ENCODE measurements around the gene ANKRD65. TPM values are rescaled to one million over a fixed set of nuclear protein-coding genes. Genes with fewer than 3 reads are reported as not detected.
"Not testable (repeated sequence)": the region's sequence is repeated elsewhere in the genome, so short reads cannot be mapped to it uniquely, and the experiment has no call there.

ANKRD65 gene
- total and polyA plus RNA-seq, 7 donors = 0.69 to 23.0 (median 10.0) TPM

- H3K27me3 ChIP-seq = no peaks in the 10 kb centered on the region
- no peak overlapping the region for H3K27ac ChIP-seq
- TF ChIP-seq POLR2A (IDR thresholded peaks at IDR 0.05) (no peak), EP300 (IDR thresholded peaks at IDR 0.05) (no peak), CTCF (IDR thresholded peaks at IDR 0.05) (no peak), POLR2AphosphoS5 (IDR thresholded peaks at IDR 0.05) (no peak)
- no peaks in the 10 kb centered on the region for H3K9me3 ChIP-seq
- H3K4me1 ChIP-seq = no peaks in the 10 kb centered on the region
- no peak for DNase-seq
- intact Hi-C loops (cut with DNase I) = no loop called here
- 95 to 97% methylated on average over 16 of the region's 16 CpGs for WGBS, 2 donors
- H3K4me3 ChIP-seq = no peak overlapping the region
- no peaks in the 10 kb centered on the region for H3K36me3 ChIP-seq
These were observed 31.8 kb upstream of the ANKRD65 start for GRCh38 chr1:1452882-1453281.

GRCh38 chr1:1452365-1452739 lies 31.3 kb upstream of the ANKRD65 start:
- H3K27ac ChIP-seq; DNase-seq; H3K27me3 ChIP-seq; H3K4me1 ChIP-seq; intact Hi-C loops (cut with DNase I); H3K36me3 ChIP-seq; H3K4me3 ChIP-seq; H3K9me3 ChIP-seq: not testable (repeated sequence)
- WGBS, 2 donors = 62 to 79% methylated on average over 8 of the region's 8 CpGs

- H3K9me3 ChIP-seq = no peaks in the 10 kb centered on the region
- no peak for TF ChIP-seq EP300 (IDR thresholded peaks at IDR 0.05)
- no peaks in the 10 kb centered on the region for H3K4me1 ChIP-seq
- H3K27ac ChIP-seq = no peak overlapping the region
- intact Hi-C loops (cut with DNase I) = no loop called here
- no peaks in the 10 kb centered on the region for H3K36me3 ChIP-seq
- no peak overlapping the region for H3K4me3 ChIP-seq
- H3K27me3 ChIP-seq = no peaks in the 10 kb centered on the region
- whole genome bisulfite sequencing, 2 donors = 90 to 91% methylated on average over 26 of the region's 26 CpGs
- DNase-seq = no peak
These were observed 30.8 kb upstream of the ANKRD65 start for GRCh38 chr1:1451696-1452364.

- H3K9me3 ChIP-seq; H3K4me1 ChIP-seq; H3K36me3 ChIP-seq; H3K4me3 ChIP-seq; H3K27me3 ChIP-seq; DNase-seq; H3K27ac ChIP-seq; intact Hi-C loops (cut with DNase I): not testable (repeated sequence)
- WGBS, 2 donors = 72 to 81% methylated on average over 22 of the region's 22 CpGs
These were observed 29.5 kb upstream of the ANKRD65 start for GRCh38 chr1:1450616-1451015.

- no peak for DNase-seq
- intact Hi-C loops (cut with DNase I) = no loop called here
- WGBS, 2 donors = 89 to 93% methylated on average over 6 of the region's 6 CpGs
These were observed 28.1 kb upstream of the ANKRD65 start, which contains the start of gene ATAD3C for GRCh38 chr1:1449099-1449739. Gene ATAD3C, plus strand, starts transcription at chr1:1449689. Its CDS starts 995 bp downstream, at chr1:1450684.

GRCh38 chr1:1446631-1447030 lies 25.6 kb upstream of the ANKRD65 start:
- H3K27me3 ChIP-seq; H3K27ac ChIP-seq; H3K4me1 ChIP-seq; DNase-seq; H3K4me3 ChIP-seq; intact Hi-C loops (cut with DNase I); H3K36me3 ChIP-seq; H3K9me3 ChIP-seq: not testable (repeated sequence)
- WGBS, 2 donors = 91 to 94% methylated on average over 19 of the region's 19 CpGs

More at GRCh38 chr1:1449099-1449739, 28.1 kb upstream of the ANKRD65 start, which contains the start of gene ATAD3C:
- Histone ChIP-seq H3K27me3 (no peaks in the 10 kb centered on the region), H3K36me3 (no peaks in the 10 kb centered on the region), H3K9me3 (no peaks in the 10 kb centered on the region), H3K27ac (no peak within 1 kb of the TSS), H3K4me1 (no peaks in the 10 kb centered on the region), H3K4me3 (no peak within 1 kb of the TSS)
- TF ChIP-seq POLR2AphosphoS5 (IDR thresholded peaks at IDR 0.05) (no peak), CTCF (IDR thresholded peaks at IDR 0.05) (no peak), EP300 (IDR thresholded peaks at IDR 0.05) (no peak), POLR2A (IDR thresholded peaks at IDR 0.05) (no peak)

All from sigmoid colon (tissue), 7 donors.